HG03159 (cell line): ENCODE data around the gene TEX26.

Experiments
- ATAC-seq: cut with Tn5 transposase; IDR thresholded peaks from one replicate; pipeline ENCODE4 v1.9.1; 2021; ENCODE audit warnings: mild to moderate bottlenecking, moderate library complexity; ENCODE audit not compliant: unreplicated experiment

TEX26 gene

DNA sequence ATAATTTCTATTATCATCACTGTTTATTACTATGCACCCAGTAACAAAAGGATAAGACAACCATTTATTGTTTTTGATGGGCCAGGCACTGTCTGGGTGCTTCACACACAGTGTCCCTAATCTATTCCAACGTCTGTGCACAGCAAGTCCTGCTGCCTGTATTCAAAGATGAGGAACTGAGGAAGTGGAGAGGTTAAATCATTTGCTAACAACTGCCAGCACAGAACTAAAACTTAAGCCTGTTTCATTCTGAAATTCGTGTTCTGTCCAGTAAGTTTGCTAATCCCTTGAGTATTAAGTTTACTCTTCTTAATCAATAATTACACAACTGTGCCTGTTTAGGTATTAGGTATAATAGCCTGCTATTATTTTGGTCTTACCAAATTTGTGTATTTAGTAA, 41.9 kb downstream of the TEX26 start:
- ATAC-seq, result no peak

DNA sequence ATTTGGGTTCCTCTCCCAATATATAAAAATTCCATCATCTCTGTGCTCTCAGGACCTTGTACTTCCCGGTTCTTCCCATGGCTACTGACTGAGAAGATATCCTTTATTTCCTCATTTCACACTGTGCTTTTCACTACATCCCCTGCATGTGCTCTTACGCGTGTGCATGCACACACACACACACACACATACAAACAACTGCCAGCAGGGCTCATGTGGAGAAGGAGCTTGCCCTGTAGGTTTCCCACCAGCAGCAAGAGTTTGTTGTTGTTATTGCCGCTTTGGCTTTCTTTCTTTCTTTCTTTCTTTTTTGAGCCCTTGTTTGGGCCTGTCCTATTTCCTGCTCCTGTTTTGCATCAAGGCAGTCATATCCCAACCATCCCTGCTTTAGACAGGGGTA, 43.6 kb downstream of the TEX26 start:
- ATAC-seq, result no peak

DNA sequence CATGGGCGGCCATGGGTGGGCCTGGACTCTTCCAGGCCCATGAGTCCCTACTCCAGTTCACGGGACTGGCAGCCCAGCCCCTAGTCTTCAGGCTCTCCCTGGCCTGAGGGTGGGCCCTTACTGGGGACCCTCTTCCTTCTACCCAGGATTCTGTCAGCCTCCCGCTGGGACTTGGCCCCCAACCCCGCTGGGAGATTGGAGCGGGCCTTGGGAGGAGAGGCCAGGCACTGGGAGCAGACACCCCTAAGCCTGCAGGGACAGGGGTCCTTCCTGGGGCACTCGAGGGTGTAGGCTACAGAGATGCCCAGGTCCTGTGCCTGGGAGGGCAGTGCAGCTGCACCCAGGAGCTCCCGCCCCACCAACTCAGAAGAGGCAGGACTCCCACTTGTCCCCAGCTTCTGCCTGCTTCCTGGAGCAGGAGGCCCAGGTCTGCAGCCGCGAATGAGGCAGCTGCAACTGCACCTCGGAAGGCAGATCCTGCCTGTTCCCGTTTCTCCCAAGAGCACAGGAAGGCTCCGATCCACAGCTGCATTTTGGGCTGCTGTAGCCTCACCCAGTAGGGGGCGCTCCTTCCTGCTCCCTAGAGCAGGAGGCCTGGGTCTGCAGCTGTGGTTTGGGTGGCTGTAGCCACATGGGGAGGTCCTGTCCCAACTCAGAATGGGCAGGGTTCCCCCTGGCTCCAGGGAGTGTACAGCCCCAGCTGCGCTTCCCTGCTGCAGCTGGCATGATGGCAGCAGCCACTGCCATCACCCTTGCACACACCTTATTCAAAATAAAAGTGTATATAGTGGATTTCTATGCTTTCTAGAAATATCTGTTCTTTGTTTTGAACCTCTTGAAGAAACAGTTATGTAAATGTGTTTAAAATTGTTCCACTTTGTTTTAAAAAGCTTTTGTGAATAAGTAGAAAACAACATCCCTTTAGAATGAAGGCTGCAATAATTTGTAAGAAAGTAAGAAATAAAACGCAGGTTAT, 46.8 kb downstream of the TEX26 start:
- no peak for ATAC-seq

DNA sequence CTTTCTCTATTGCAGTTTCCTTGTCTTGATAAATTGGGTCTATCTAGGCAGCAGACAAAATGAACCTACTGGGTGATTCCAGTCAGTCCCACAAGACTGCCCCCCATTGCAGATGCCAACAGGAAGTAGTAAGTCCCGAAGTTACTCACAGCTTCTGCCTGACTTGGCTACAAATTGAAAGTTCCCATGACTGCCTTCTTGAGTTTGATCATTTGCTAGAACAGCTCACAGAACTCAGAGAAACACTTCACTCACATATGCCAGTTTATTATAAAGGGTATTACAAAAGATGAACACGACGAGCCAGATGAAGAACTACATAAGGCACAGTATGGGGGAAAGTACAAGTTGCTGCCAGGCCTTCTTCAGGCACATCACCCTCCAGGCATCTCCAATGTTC, 50.0 kb downstream of the TEX26 start:
- ATAC-seq, result no peak

DNA sequence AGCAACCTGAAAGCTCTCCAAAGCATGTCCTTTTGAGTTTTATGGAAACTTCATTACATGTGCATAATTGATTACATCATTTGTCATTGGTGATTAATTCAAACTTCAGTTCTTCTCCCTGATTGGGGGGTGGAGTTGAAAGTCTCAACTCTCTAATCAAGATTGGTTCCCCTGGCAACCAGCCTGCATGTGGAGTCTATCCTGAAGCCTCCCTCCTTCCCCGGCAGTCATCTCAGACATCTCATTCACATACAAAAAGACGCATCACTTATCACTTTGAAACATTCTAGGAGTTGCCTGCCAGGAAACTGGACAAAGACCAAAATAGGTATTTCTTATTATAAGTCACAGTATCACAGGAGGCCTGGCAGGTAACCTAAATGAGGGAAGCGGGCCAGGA, 50.5 kb downstream of the TEX26 start:
- no peak for ATAC-seq

DNA sequence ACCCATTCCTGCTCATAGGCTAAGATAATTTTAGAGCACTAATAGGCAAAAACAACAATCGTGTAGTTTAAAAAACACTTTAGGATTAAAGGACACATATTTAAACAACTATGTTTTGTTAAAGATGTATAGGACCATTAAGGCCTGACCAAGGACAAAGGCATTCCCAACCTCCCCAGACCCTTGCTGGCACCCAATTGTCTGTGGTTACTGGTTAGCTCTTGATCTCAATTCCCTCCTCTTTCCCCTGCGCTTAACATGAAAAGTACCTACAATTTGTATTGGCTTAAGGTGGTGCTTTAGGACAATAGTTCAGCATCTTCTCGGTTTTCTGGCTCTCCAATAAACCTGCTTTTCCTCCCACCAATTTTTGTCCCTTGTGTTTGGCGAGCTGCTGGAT, 51.0 kb downstream of the TEX26 start:
- ATAC-seq, result no peak

DNA sequence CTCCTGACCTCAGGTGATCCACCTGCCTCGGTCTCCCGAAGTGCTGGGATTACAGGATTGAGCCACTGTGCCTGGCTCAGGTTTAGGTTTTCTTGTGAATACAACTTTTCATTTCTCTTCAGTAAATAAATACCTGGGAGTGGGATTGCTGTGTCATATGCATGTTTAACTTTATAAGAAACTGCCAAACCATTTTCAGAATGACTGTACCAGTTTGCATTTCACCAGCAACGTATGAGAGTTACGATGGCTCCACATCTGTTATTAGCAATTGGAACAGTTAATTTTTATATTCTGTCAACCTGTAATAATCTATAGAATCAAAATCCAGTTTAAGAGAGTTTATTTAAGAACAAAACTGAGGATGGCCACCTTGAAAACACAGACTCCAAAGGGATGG, 52.2 kb downstream of the TEX26 start:
- ATAC-seq, result no peak

DNA sequence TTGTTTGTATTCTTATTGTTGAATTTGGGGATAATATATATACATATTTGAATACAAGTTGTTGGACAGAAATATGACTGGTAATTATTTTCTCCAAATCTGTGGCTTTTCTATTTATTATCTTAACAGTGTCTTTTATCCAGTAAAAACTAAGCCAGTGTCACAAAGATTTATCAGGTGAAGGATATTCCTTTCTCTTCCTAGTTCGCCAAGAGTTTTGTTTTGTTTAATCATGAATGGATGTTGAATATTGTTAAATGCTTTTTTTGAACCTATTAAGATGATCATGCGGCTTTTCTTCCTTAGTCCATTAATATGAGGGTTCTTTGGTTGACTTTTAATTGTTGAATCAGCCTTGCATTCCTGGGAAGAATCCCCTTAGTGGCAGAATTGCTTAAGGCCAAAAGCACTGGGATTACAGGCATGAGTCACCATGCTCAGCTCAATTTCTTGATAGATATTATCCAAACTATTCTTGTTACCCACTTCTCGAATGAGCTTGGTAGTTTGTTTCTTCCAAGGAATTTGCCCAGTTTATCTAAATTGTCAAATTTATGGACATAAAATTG, 53.3 kb downstream of the TEX26 start:
- no peak for ATAC-seq

DNA sequence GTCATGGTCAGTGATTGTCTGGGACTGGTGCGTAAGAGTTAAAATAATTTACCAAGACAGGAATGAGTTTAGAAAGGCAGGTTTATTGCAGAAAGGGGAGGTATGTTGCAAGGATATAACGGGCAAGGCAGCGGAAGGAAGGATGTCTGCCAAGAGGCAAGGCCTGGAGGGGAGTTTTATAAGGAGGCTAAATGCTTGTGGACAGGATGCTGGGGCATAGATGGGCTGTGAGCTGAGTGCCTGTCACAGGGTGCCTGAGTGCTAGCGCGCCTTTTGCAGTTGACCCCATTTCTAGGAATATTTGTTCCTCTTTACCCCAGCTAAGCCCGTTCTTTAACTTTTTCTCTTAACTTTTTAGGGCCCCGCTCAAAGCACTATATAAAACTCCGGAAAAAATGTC, 58.7 kb downstream of the TEX26 start:
- ATAC-seq, result no peak

DNA sequence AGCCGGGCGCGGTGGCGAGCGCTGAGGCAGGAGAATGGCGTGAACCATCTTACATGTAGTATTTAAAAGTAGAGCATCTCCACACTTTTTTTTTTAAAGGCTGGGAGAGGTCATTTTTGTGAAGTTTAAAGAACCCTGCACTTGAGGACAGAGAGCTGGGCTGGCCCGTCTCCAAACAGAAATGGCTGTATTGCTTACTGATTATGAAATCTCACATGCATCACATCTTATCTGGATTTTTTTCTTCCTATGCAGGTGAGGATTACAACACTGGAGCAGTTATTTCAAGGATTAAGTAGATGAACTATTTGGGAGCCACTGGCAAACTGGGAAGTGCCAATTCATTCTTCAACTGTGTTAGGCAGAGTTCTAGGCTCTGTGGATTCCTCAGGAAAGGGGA, 59.5 kb downstream of the TEX26 start:
- ATAC-seq, result no peak

DNA sequence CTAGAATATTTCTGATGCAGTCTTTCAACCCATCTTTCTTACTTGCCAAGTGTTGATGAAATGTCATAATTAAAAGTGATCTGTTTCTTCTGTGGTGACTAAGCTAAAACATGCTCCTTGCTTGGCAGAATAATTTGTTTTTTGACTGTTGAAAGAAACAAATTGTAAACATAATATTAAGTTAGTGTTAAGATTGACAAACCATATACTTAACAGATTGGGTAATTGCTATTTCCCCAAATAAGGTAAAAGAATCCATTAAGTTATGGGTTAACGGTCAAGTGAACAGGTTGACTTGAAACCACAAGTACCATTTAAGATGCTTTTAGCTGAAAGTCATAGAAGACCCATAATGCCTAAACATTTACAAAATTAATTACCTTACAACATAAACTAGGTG, 62.9 kb downstream of the TEX26 start:
- no peak for ATAC-seq

DNA sequence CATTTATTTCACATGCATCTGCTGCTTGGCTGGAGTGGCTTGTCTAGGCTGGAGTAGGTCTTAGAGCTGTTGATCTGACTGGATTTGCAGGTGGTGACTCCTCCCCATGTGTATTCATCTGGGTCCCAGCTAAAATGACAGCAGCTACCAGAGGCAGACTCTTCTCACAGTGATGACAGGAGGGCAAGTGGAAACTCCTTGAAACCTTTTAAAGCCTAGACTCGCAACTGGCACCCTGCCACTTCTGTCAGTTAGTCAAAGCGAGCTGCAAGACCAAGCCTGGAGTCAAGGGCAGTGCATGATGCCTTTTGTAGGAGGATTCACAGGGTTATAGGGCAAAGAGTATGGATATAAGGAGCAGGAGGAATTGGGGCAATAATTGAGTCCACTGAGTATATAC, 65.2 kb downstream of the TEX26 start:
- ATAC-seq, result no peak

DNA sequence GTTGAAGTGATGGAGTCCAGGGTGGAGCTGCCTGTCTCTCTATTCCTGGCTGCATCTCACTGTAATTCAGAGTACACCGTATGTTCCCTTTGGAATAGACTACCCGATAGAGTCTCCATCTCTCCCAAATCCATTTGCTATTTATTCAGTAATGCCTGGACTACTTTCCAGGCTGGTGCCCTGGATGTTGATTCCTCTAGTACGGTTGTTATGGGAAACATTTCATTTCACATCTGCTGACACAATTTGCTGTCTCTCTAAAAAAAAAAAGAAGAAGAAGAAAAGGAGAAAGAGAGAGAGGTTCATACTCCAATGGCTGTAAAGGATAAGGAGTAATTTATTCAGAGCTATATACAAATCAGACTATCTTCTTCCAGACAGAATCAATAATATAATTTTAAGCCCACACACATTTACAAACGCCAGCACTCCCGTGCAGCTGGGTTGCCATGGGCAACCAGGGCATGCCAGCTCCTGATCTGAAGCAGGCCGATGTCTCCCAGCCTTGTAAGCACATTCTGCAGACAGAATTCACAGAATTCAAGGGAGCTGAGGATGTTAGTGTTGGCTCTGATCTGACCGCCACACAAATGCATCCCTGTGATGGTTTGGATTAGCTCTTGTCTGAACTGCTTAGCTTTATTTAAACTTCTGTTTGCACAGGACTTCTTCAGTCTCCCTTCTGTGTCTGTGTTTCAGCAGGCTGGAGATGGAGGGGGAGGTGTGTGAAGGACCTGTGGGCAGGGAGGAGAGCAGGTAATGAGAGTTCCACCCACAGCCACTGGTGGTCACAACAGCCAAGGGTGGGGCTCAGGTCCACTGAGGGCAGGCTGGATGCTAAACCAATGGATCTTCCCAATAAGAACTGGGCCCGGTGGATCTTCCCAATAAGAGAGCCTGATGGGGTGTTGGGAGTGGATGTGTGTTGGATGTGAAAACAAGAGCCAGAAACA, 66.0 kb downstream of the TEX26 start:
- ATAC-seq, result no peak

DNA sequence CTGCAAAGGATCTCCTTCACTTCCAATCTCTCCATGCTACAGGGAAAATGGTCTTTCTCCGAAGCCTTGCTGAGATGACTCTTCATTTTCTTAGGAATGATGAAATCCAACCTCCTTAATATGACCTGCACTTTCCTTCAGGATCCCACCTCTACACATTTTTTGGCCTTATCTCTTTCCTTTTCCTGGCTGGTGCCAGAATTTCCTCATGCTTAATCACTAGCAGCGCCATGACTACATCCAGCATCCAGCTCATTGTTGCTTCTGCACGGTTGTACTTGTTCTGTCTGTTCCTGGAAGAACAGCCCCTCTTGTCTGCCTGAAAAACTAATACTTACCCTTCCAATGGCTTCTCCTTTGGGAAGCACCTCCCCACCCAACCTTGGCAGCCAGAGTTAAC, 68.4 kb downstream of the TEX26 start:
- no peak for ATAC-seq

DNA sequence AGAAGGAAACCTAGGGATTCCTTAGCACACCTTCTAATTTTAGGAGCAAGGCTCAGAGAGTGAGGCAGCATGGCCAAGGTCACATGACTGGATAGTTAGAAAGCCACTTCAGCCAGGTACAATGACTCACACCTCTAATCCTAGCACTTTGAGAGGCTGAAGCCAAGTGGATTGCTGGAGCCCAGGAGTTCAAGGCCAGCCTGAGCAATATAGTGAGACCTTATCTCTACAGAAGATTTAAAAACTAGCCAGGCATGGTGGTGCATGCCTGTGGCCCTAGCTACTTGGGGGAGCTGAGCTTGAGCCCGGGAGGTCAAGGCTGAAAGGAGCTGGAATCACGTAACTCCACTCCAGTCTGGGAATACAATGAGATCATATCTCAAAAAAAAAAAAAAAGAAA, 69.2 kb downstream of the TEX26 start:
- ATAC-seq, result no peak

DNA sequence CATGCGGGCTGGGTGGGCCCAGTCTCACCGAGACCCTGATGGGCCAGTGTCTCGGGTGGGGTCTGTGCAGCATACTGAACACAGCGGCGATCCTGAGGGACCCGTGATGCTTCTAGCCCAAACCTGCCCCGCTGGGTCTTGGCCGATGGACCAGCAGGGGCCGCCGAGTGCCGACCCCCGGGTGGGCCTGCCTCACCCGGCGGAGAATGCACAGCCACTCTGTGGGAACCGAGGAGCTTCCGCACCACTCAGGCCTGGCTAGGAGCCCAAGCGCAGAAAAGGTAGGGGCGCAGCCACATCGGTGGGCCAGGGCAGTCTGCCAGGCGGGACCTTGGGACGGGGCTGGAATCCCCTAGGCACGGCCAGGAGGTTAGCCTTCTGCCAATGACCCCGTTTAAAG, 72.6 kb downstream of the TEX26 start:
- ATAC-seq, result no peak

DNA sequence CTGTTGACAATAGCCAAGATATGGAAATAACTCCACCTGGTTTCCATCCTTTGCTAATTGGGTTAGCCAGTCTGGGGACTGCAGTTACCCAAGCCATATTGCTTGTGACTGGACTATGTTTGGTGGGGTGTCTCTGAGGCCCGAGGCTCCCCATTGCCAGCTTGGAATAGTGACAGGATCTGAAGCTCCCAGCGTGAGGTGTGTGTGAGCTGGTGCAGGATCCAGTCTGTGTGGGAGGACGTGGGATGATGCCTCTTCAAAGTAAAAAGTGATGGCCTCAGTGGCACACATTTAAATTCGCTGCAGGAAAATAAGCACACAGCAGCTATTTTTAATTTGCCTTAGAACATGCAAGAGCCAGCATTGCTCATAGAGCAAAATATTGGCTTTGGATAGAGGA, 75.0 kb downstream of the TEX26 start:
- ATAC-seq, result no peak

DNA sequence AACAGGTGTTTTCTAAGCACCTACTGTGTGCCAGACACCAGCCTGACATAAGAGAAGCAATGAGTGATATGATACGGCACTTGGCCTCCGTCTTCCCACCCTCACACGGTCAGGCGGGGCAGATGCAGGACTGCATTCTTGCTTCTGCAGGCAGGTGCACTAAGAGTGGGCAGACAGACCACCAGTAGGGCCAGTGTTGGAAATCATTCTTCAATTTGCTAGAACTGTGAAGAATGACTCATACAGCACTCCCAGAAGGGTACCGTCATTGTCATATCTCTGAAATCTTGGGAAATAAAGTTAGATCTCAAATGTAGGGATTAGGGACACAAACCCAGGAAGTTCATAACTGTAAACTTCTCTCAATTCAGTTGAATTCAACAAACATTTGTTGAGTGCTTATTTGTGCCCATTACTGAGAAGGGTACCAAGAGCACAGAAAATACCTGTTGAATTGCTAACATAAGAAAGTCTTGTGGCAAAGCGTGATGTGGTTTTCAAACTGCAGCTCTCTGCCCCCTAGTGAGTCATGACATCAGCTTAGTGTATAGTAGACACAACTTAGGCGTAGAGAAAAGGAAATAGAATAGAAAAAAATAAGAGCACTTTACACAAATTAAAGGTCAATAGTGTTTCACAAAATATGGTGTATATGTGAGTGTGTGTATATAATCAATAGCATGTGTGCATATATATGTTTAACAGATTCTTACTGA, 76.1 kb downstream of the TEX26 start:
- ATAC-seq, result no peak

DNA sequence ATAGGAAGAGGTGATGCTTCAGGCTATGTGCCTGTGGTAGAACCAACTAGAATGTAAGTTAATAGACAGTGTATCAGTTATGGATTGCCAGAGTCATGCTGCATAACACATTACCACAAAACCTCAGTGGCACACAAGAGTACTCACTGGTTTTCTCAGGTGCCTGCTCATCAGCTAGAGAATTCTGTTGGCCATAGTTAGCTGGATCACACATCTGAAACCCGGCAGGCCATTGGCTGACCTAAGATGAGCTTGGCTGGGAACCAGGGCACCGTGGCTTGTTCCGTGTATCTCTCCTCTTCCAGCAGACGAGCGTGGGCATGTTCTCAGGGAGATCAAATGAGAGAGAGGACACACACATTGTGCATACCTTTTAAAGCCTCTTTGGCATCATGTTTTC, 76.7 kb downstream of the TEX26 start:
- ATAC-seq, result no peak

DNA sequence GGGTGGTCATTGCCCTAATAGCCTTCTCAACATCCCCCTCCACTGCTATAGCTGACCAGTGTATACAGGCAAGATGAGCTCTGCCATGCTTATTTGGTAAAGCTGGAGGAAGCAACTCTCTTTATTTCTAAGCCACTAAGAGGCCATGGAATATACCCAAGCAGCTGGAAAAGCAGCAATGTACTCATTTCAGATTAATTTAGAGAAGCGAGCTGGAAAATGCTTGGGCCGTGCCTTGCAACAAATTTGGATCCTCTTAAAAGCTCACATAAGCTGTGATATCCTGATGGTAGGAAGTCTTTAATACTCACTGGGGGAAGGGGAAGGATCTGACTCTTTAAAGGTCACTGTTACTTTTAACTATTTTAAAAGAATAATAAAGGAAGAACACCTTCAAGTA, 77.8 kb downstream of the TEX26 start:
- no peak for ATAC-seq
